ENCODE results near the gene TMPRSS9.

DNA sequence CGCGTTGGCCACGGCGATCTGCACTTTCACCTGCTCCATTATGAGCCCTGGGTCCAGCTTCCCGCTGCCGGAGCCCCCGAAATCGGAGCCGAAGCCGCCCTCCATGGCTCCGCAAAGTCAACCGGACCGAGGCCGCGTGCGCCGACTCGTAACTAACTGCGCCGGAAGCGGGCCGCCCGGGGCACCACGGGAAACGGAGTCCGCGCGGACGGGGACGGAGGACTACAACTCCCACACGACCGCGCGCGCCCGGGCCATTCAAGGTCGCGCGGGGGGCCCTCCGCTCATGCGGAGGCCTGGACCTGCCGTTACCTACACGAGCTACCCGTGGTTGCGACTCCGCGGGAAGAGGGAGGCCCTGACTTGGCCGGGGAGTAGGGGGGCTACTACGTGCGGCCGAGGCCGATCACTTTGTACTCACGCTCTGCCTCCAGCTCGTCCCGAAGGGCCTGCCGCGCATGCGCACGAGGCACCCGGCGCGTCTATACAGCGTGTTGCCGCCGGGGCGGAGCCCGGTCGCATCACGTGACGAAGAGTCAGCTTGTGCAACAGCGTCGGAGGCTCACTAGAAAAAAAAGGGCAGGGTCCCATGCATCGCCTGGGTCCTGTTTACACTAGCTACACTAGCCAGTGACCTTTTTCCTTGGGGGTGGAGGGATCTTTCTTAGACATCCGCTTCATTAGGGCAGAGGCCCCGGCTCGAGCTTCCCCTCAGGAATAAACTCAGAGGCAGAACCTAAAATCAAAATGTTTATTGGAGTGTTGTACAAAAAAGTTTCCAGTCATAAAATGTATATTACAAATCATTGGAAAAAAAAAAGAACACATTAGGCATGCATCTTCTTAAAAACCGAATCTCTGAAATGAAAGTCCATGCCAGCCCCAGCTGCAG lies 67.6 kb downstream of the TMPRSS9 start, which contains the start of gene TIMM13:
- TF ChIP-seq, protein P1, sequence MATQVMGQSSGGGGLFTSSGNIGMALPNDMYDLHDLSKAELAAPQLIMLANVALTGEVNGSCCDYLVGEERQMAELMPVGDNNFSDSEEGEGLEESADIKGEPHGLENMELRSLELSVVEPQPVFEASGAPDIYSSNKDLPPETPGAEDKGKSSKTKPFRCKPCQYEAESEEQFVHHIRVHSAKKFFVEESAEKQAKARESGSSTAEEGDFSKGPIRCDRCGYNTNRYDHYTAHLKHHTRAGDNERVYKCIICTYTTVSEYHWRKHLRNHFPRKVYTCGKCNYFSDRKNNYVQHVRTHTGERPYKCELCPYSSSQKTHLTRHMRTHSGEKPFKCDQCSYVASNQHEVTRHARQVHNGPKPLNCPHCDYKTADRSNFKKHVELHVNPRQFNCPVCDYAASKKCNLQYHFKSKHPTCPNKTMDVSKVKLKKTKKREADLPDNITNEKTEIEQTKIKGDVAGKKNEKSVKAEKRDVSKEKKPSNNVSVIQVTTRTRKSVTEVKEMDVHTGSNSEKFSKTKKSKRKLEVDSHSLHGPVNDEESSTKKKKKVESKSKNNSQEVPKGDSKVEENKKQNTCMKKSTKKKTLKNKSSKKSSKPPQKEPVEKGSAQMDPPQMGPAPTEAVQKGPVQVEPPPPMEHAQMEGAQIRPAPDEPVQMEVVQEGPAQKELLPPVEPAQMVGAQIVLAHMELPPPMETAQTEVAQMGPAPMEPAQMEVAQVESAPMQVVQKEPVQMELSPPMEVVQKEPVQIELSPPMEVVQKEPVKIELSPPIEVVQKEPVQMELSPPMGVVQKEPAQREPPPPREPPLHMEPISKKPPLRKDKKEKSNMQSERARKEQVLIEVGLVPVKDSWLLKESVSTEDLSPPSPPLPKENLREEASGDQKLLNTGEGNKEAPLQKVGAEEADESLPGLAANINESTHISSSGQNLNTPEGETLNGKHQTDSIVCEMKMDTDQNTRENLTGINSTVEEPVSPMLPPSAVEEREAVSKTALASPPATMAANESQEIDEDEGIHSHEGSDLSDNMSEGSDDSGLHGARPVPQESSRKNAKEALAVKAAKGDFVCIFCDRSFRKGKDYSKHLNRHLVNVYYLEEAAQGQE (IDR thresholded peaks at IDR 0.05; ENCODE audit: low read depth): no peak
- TF ChIP-seq TAF1 (IDR thresholded peaks at IDR 0.05; ENCODE audit: low read depth) (peak; percentile 71), YY1 (IDR thresholded peaks at IDR 0.05; ENCODE audit: low read depth) (peak; percentile 70; the same call in 1 of the 2 replicates), EP300 (IDR thresholded peaks at IDR 0.05; ENCODE audit: borderline replicate concordance) (0 out of 2 replicates have a peak, but pooled peaks have one; percentile 7), CREB1 (IDR thresholded peaks at IDR 0.05; ENCODE audit: low read depth) (peak; percentile 93), EGR1 (IDR thresholded peaks at IDR 0.05) (no peak)
- TF ChIP-seq, protein P2, sequence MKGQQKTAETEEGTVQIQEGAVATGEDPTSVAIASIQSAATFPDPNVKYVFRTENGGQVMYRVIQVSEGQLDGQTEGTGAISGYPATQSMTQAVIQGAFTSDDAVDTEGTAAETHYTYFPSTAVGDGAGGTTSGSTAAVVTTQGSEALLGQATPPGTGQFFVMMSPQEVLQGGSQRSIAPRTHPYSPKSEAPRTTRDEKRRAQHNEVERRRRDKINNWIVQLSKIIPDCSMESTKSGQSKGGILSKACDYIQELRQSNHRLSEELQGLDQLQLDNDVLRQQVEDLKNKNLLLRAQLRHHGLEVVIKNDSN (IDR thresholded peaks at IDR 0.05): peak; percentile 99
- TF ChIP-seq, protein P3, sequence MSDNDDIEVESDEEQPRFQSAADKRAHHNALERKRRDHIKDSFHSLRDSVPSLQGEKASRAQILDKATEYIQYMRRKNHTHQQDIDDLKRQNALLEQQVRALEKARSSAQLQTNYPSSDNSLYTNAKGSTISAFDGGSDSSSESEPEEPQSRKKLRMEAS (IDR thresholded peaks at IDR 0.05): peak; percentile 84

Data from Ishikawa (cell line).